Gastrocnemius medialis (tissue), 4 donors: ENCODE data around the gene CHDH. TPM values are rescaled to one million over a fixed set of nuclear protein-coding genes. Genes with fewer than 3 reads are reported as not detected.

Experiments used
- ATAC-seq, 2 donors: fragments of 150-250 bp; one replicate each; pipeline ENCODE4 v1.9.1; 2016
- DNase-seq, 2 donors: peaks; one replicate each; pipeline ENCODE4 v3.0.0-alpha.2; 2019
- H3K27ac ChIP-seq, 4 donors: fragments of 200-600 bp; sonication (generic); 1 replicate in 1 of 4; 2 replicates in 3 of 4; pipeline ENCODE4 v1.5.1; 2016 to 2018; ENCODE audit warnings: mild to moderate bottlenecking in 2 of 4, moderate library complexity in 1 of 4
- H3K27me3 ChIP-seq, 3 donors: fragments of 200-600 bp; sonication (generic) in 2 of 3; 1 replicate in 1 of 3; 2 replicates in 2 of 3; pipeline versions ENCODE4 v1.5.1 to v1.6.0; 2016 to 2019; ENCODE audit warnings: mild to moderate bottlenecking in 1 of 3, moderate library complexity in 1 of 3
- H3K36me3 ChIP-seq, 2 donors: fragments of 200-600 bp; sonication (generic) in 1 of 2; one replicate each; pipeline ENCODE4 v1.5.1; 2017 to 2018
- H3K4me1 ChIP-seq, 2 donors: fragments of 200-600 bp; sonication (generic) in 1 of 2; one replicate each; pipeline ENCODE4 v1.5.1; 2016 to 2017; ENCODE audit warnings: mild to moderate bottlenecking in 2 of 2
- H3K4me3 ChIP-seq, 4 donors: fragments of 200-600 bp; sonication (generic) in 3 of 4; 1 replicate in 1 of 4; 2 replicates in 3 of 4; pipeline ENCODE4 v1.5.1; 2016 to 2019; ENCODE audit warnings: mild to moderate bottlenecking in 2 of 4
- H3K9me3 ChIP-seq, 3 donors: fragments of 200-600 bp; sonication (generic) in 2 of 3; 1 replicate in 1 of 3; 2 replicates in 2 of 3; pipeline ENCODE4 v1.5.1; 2016 to 2019
- CTCF ChIP-seq, 5 experiments: fragments of 450-650 bp in 3 of 5; fragments of 200-600 bp in 2 of 5; sonication (generic) in 2 of 5; IDR thresholded peaks in 4 of 5; conservative IDR thresholded peaks in 1 of 5; 1 replicate in 4 of 5; 2 replicates in 1 of 5; pipeline ENCODE4 v1.5.1; 2016 to 2019; ENCODE audit warnings: antibody characterized with exemption in 5 of 5, mild to moderate bottlenecking in 3 of 5, moderate library complexity in 3 of 5
- POLR2A ChIP-seq, 2 donors: fragments of 450-650 bp; IDR thresholded peaks; one replicate each; pipeline ENCODE4 v1.6.1; 2017; ENCODE audit warnings: antibody characterized with exemption in 2 of 2, mild to moderate bottlenecking in 2 of 2, moderate library complexity in 2 of 2
- in situ Hi-C, 4 donors: fragments of 200-750 bp; cut with MboI; loops; one replicate each; pipeline versions ENCODE4 v1.15.0 to v1.8.0; 2017; ENCODE audit warnings: low sequenced_read_pairs in 4 of 4
- intact Hi-C: fragments of 100-400 bp; cut with DNase I; formaldehyde crosslinking; loops from one replicate; pipeline ENCODE4 v1.15.1; 2023; ENCODE audit warnings: low total_unique reads
- total RNA-seq, 4 donors: library from RNA; depleted of rRNA; stranded (reverse); fragments of >200 nt; gene quantifications; one replicate each; pipeline versions ENCODE4 v1.1.0 to v1.2.3, GENCODE V29; 2016

The CHDH gene
- total RNA-seq, 4 donors from 2014 or later, result 3.1 to 6.5 (median 3.6) TPM

DNA sequence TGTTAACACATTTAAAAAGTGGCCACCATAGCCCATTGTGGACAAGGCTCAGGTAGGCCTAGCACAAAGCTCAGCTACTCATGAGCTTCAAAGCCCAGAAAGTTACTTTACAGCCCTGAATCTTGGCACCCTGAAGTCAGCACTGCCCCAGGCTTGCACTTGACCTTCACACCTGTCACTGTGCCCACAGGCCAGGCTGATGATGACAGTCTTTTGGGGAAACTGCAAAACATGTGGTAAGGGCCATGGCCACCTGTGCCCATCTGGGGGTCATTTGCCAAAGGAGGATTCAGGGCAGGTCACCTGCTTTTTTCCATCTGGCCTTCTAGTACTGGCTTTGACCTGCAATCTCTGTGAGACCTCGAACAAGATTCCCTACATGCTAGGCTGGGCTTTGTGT is 11.0 kb downstream of the CHDH start:
- no peak for ATAC-seq
- no peak for DNase-seq
- in situ Hi-C loops, result no loop called here
- intact Hi-C loops, result no loop called here
- H3K4me1 ChIP-seq, result no peaks in the 10 kb centered on the region
- no peak overlapping the region for H3K4me3 ChIP-seq
- no peaks in the 10 kb centered on the region for H3K27me3 ChIP-seq
- H3K27ac ChIP-seq, result no peak overlapping the region
- H3K36me3 ChIP-seq, result no peaks in the 10 kb centered on the region
- no peak for TF ChIP-seq POLR2A (IDR thresholded peaks at IDR 0.05)
- no peak for TF ChIP-seq CTCF (IDR thresholded peaks at IDR 0.05 in 4 of 5, conservative IDR thresholded peaks at IDR 0.05 in 1 of 5)
- H3K9me3 ChIP-seq, result no peaks in the 10 kb centered on the region

DNA sequence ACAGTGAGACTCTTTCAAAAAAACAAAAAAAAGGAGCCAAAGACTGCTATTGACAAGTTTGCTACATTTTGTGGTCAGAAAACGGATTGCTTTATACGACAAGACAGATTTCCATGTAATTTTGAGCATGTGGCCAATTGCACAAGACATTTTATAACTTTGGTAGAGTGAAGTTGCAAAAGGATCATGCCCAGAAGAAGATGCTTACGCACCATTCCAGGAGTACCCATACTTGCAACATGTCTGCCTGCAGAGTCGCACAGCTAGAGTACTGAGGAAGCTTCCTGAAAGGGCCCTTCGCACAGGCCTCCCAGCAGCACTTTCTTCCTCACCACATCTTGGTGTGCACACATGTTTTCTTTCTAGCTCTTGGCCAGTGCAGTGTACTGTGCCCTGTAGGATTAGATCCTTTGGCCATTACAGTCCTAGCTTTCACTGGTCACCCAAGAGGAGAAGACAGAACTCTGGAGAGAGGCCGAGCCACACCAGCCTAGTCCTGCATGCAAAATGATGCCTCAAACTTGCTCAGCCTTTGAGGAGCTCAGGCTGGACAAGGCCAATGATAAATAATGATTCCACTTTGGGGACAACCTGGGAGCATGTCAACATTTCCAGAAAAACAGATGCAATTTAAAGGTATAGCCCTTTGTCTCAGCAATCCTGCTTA is 11.7 kb downstream of the CHDH start:
- ATAC-seq, result no peak
- no peak for TF ChIP-seq CTCF (IDR thresholded peaks at IDR 0.05 in 4 of 5, conservative IDR thresholded peaks at IDR 0.05 in 1 of 5)
- no peak for TF ChIP-seq POLR2A (IDR thresholded peaks at IDR 0.05)

GRCh38 chr3:53833700-53834099 is 12.5 kb downstream of the CHDH start:
- ATAC-seq (no peak), DNase-seq (no peak)
- Histone ChIP-seq H3K27ac (no peak overlapping the region), H3K4me1 (no peaks in the 10 kb centered on the region), H3K9me3 (no peaks in the 10 kb centered on the region), H3K27me3 (no peaks in the 10 kb centered on the region), H3K36me3 (no peaks in the 10 kb centered on the region), H3K4me3 (no peak overlapping the region)
- in situ Hi-C loops (no loop called here), intact Hi-C loops (no loop called here)
- no peak for TF ChIP-seq CTCF (IDR thresholded peaks at IDR 0.05 in 4 of 5, conservative IDR thresholded peaks at IDR 0.05 in 1 of 5)
- no peak for TF ChIP-seq POLR2A (IDR thresholded peaks at IDR 0.05)

More for the DNA sequence above, 11.7 kb downstream of the CHDH start:
- in situ Hi-C loops, result no loop called here
- Histone ChIP-seq H3K4me1 (no peaks in the 10 kb centered on the region), H3K27me3 (no peaks in the 10 kb centered on the region), H3K36me3 (no peaks in the 10 kb centered on the region), H3K27ac (no peak overlapping the region), H3K9me3 (no peaks in the 10 kb centered on the region), H3K4me3 (no peak overlapping the region)
- intact Hi-C loops, result no loop called here
- no peak for DNase-seq

DNA sequence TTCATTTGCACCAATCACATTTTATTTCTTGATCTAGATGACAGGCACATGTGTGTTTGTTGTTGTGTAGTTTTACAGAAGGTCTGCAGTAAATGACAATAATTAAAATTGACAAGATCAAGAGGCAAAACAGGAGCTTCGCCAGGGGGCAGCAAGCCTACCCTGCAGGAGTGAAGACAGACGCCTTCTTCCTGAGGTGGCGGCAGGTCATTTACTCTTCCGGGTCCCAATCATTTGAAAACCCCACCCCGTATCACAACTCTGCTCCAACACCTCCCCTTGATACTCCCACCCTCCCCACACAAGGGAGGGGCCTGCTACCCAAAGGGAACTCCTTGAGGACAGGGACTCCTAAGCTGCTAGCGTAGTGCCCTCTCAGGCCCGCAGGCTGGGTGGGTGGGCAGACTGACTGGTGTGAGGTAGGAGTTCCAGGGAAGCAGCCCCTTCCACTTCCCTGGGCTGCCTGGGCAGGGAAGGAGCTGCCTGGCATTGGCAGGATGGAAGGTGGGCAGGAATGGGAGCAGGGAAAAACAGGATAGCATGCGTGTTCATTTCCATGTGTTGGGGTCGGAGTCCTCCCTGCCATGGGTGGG is 13.1 kb downstream of the CHDH start:
- TF ChIP-seq CTCF (IDR thresholded peaks at IDR 0.05 in 4 of 5, conservative IDR thresholded peaks at IDR 0.05 in 1 of 5) (no peak), POLR2A (IDR thresholded peaks at IDR 0.05) (no peak)
- in situ Hi-C loops (no loop called here), intact Hi-C loops (no loop called here)
- no peak overlapping the region for H3K4me3 ChIP-seq
- DNase-seq, result no peak
- no peaks in the 10 kb centered on the region for H3K4me1 ChIP-seq
- no peak overlapping the region for H3K27ac ChIP-seq
- ATAC-seq, result no peak
- H3K27me3 ChIP-seq, result no peaks in the 10 kb centered on the region
- H3K9me3 ChIP-seq, result no peaks in the 10 kb centered on the region
- no peaks in the 10 kb centered on the region for H3K36me3 ChIP-seq
